Measurements from ENCODE around the gene FAM210B.
A peak's percentile ranks its signal among the peaks of the same experiment; 100 is the strongest.
"Not testable (repeated sequence)": the region's sequence is repeated elsewhere in the genome, so short reads cannot be mapped to it uniquely, and the experiment has no call there.

Gene FAM210B

GRCh38 chr20:56393653-56394052, 34.9 kb downstream of the FAM210B start:
- DNase-seq: no peak

- no peak for DNase-seq
Measured at GRCh38 chr20:56395166-56395565, 36.4 kb downstream of the FAM210B start.

- peak; percentile 80 for DNase-seq
Measured at GRCh38 chr20:56400001-56400640, 41.3 kb downstream of the FAM210B start.

DNA sequence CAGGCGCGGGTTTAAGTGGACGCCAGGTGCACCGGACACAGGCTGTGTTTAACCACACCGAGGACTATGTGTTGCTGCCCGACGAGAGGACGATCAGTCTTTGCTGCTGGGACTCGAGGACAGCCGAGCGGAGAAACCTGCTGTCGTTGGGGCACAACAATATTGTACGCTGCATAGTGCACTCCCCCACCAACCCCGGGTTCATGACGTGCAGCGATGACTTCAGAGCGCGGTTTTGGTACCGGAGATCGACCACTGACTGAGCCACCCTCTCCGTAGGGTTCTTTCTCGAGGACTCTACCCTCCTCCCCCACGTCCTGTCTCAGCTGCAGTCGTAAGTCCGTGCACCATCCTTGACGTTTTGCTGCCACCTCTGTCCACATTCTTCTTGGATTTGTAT, 44.7 kb downstream of the FAM210B start:
- no peak for DNase-seq

- DNase-seq: not testable (repeated sequence)
Measured at GRCh38 chr20:56405356-56405755, 46.6 kb downstream of the FAM210B start.

GRCh38 chr20:56406910-56407309, 48.1 kb downstream of the FAM210B start:
- DNase-seq: no peak

GRCh38 chr20:56409521-56409920, 50.7 kb downstream of the FAM210B start:
- no peak for DNase-seq

GRCh38 chr20:56409956-56410355, 51.2 kb downstream of the FAM210B start:
- no peak for DNase-seq

GRCh38 chr20:56411287-56411686, 52.5 kb downstream of the FAM210B start:
- DNase-seq: not testable (repeated sequence)

DNA sequence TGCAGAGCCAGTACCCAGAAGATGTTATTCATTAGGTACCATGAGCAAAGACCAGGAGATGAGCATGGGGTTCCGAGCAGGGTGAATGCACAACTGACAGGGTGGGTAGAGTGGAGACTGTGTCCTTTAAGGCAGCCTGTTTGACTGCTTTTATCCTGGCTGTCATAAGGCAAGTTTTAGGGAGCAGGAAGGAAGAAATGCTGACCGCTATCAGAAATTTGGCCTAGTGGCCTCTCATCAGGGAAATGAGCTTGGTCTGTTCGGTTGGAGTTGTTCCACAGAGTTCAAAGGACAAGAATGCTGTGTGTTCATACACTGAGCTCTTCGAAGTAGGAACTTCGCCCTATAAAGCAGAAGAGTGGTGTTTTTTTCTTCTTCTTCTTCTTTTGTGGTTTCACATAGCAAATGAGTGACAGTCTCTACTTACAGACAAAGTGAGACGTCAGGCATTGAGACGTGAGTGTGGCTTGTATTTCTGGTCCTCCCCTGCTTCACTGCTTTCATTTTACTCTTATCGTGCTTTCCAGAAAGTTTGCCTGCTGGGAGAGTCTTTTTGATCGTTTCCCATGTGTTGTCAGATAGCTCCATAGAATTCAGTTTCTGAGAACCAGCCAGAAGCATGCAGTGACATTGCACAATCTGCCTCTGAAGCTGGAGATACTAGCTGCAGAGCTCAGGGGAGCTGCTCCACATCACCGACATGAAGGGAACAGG, 53.1 kb downstream of the FAM210B start, which contains the start of gene CASS4:
Gene CASS4 (plus strand): TSS at position 502 of the 714 bp plus-strand sequence. CDS start 199 bp downstream, at position 701.
- peak; percentile 53 for DNase-seq

DNA sequence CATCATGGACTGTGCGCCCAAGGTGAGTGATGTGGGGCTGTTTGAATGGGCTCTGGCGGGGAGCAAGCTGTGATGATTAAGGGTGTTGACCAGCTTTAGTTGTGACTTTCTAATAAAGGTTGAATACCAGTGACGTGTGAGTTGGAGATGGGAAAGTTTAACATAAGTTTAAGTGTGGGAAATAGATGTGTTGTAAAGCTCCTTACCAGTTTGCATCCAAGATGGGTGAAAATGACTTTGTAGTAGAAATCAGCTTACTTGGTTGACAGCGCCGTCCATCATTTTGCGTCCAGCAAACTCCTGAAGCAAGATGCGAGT, 53.7 kb downstream of the FAM210B start:
- DNase-seq: no peak

DNA sequence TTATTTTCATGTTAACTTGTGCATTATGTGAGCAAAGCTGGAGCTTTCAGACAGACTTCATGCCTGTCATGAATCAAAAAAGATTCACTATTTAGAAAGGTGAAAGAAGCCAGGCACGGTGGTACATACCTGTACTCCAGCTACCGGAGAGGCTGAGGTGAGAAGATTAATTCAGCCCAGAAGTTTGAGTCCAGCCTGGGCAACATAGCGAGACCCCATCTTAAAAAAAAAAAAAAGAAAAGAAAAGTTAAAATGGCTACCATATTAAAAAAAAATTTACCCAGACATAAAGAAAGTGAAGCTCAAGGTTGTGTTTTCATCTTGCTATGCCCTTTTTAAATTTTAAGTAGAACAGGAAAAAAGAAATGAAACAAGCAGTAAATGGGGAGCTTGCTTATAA, 54.2 kb downstream of the FAM210B start:
- DNase-seq: no peak

- peak; percentile 63 for DNase-seq
Measured at GRCh38 chr20:56414842-56415765, 56.3 kb downstream of the FAM210B start.

- no peak for DNase-seq
Measured at GRCh38 chr20:56417402-56417801, 58.6 kb downstream of the FAM210B start.

DNA sequence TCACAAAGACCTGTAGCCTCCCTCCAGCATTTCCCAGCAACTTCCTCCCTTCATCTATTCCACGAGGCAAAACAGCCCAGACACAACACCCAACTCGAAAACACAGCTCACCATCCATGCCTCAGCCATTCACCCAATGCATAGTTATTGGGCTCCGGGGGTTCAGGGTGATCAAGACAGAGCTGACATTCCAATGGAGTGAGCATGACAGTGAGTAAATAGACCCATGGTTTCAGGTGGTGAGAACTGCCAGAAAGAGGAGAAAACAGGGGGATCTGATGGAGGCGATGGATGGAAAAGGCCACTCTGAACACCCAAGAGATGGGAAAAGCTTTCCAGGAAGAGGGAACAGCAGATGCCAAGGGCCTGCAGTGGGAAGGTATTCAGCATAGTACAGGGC, 59.1 kb downstream of the FAM210B start:
- DNase-seq: no peak
